ENCODE data around the gene MAP3K2.

DNA sequence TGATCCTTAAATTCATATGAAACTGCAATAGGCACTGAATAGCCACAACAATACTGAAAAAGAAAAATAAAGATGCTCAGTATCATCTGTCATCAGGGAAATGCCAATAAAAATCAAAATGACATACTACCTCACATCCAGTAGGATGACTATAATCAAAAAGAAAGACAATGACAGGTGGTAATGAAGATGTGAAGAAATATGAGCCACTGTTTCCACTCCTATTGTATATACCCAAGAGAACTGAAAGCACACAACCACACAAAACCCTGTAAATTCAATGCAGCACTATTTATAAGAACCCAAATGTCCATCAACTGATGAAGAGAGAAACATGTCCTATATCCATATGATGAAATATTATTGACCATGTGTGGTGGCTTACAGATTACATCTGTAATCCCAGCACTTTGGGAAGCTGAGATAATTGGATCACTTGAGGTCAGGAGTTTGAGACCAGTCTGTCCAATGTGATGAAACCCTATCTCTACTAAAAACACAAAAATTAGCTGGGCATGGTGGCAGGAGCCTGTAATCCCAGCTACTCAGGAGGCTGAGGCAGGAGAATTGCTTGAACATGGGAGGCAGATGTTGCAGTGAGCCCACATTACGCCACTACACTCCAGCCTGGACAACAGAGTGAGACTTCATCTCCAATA is 39.9 kb downstream of the MAP3K2 start:
- TF ChIP-seq, protein P1, sequence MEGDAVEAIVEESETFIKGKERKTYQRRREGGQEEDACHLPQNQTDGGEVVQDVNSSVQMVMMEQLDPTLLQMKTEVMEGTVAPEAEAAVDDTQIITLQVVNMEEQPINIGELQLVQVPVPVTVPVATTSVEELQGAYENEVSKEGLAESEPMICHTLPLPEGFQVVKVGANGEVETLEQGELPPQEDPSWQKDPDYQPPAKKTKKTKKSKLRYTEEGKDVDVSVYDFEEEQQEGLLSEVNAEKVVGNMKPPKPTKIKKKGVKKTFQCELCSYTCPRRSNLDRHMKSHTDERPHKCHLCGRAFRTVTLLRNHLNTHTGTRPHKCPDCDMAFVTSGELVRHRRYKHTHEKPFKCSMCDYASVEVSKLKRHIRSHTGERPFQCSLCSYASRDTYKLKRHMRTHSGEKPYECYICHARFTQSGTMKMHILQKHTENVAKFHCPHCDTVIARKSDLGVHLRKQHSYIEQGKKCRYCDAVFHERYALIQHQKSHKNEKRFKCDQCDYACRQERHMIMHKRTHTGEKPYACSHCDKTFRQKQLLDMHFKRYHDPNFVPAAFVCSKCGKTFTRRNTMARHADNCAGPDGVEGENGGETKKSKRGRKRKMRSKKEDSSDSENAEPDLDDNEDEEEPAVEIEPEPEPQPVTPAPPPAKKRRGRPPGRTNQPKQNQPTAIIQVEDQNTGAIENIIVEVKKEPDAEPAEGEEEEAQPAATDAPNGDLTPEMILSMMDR (conservative IDR thresholded peaks at IDR 0.05; ENCODE audit: low read length) = no peak
- TF ChIP-seq EZH2phosphoT487 (IDR thresholded peaks at IDR 0.05; ENCODE audit: borderline replicate concordance) = no peak

All from Loucy (cell line).